ENCODE results near the gene TNIK.

TNIK gene

DNA sequence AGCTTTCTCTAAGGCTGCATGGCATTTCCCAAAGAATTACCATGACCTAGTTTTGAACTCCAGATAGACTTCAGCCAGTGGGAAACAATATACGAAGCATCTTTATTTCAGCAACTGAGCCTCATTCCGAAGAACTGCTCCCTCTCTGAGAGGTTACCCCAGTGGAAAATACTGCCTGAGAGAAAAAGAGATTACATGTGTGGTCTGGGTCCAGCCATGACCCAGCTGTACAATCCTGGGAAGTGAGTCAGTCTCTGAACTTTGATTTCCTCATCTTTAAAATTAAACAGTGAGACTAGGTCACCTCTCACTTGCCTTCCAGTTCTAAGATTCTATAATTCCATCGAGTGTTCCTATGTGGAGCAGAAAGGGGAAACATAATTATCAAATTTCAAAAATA lies 42.4 kb downstream of the TNIK start:
- Histone ChIP-seq H3K4me1 (ENCODE audit: low read length) (no peaks in the 10 kb centered on the region), H3K9ac (ENCODE audit: low read length) (no peak overlapping the region), H3K4me3 (ENCODE audit: low read length) (no peak overlapping the region), H2AFZ (ENCODE audit: low read depth, low read length) (no peak overlapping the region), H3K27ac (ENCODE audit: low read length) (no peak overlapping the region), H3K4me2 (ENCODE audit: low read length) (no peak overlapping the region), H3K27me3 (ENCODE audit: low read depth, low read length) (no peaks in the 10 kb centered on the region), H3K9me3 (ENCODE audit: insufficient read depth, low read length) (no peaks in the 10 kb centered on the region), H3K79me2 (ENCODE audit: low read length) (peaks cover 64% of the 10 kb centered on the region), H3K36me3 (replicated peaks; ENCODE audit: low read depth, low read length) (peaks cover 3% of the 10 kb centered on the region), H4K20me1 (ENCODE audit: insufficient read depth, low read length) (peaks cover 39% of the 10 kb centered on the region)
- TF ChIP-seq EZH2phosphoT487 (IDR thresholded peaks at IDR 0.05; ENCODE audit: low read depth), result no peak
- TF ChIP-seq, protein P1, sequence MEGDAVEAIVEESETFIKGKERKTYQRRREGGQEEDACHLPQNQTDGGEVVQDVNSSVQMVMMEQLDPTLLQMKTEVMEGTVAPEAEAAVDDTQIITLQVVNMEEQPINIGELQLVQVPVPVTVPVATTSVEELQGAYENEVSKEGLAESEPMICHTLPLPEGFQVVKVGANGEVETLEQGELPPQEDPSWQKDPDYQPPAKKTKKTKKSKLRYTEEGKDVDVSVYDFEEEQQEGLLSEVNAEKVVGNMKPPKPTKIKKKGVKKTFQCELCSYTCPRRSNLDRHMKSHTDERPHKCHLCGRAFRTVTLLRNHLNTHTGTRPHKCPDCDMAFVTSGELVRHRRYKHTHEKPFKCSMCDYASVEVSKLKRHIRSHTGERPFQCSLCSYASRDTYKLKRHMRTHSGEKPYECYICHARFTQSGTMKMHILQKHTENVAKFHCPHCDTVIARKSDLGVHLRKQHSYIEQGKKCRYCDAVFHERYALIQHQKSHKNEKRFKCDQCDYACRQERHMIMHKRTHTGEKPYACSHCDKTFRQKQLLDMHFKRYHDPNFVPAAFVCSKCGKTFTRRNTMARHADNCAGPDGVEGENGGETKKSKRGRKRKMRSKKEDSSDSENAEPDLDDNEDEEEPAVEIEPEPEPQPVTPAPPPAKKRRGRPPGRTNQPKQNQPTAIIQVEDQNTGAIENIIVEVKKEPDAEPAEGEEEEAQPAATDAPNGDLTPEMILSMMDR (IDR thresholded peaks at IDR 0.05; ENCODE audit: low read depth, low read length), result no peak

DNA sequence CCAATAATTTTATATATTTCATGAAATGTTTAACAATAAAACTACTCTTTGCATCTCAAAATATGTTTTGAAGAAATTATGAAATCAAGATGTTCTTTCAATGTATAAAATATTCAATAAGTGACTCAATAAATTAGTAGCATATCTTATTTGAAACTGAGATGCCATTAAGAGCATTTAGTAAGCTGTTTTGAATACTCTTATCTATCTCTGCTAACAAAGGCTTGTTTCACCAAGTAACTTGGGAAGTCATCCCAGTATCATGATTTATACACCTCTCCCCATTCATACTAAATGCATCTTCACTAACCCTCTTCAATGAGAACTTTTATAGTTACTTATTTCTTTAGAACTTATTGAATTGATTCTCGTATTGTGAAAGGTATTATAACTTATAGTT lies 43.1 kb downstream of the TNIK start:
- no peak overlapping the region for H3K4me3 ChIP-seq (ENCODE audit: low read length)
- H3K9me3 ChIP-seq (ENCODE audit: insufficient read depth, low read length), result no peaks in the 10 kb centered on the region
- peaks cover 60% of the 10 kb centered on the region for H3K79me2 ChIP-seq (ENCODE audit: low read length)
- H3K36me3 ChIP-seq (replicated peaks; ENCODE audit: low read depth, low read length), result peaks cover 3% of the 10 kb centered on the region
- no peaks in the 10 kb centered on the region for H3K4me1 ChIP-seq (ENCODE audit: low read length)
- no peaks in the 10 kb centered on the region for H3K27me3 ChIP-seq (ENCODE audit: low read depth, low read length)
- H2AFZ ChIP-seq (ENCODE audit: low read depth, low read length), result no peak overlapping the region
- H3K27ac ChIP-seq (ENCODE audit: low read length), result no peak overlapping the region
- TF ChIP-seq, protein P1 (IDR thresholded peaks at IDR 0.05; ENCODE audit: low read depth, low read length), result no peak
- no peak for TF ChIP-seq EZH2phosphoT487 (IDR thresholded peaks at IDR 0.05; ENCODE audit: low read depth)
- no peak overlapping the region for H3K4me2 ChIP-seq (ENCODE audit: low read length)
- H3K9ac ChIP-seq (ENCODE audit: low read length), result no peak overlapping the region
- peaks cover 46% of the 10 kb centered on the region for H4K20me1 ChIP-seq (ENCODE audit: insufficient read depth, low read length)

DNA sequence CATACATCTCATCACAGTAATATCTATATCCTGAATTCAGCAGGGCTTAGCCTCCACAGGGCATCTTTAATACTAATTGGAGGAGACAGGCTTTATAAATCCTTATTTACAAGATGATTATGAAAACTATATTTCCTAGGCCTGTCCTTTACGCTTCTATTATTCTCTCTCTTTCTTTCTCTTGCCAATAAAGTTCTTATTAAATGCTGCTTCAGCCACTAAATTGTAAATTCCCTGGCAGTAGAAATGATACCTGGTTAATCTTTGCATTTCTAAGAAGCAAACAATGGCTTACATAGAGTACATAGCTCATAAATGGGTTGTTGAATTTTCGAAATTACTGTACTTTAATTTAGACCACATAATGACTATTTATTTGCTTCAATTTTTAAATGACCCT lies 43.5 kb downstream of the TNIK start:
- Histone ChIP-seq H3K4me1 (ENCODE audit: low read length) (no peaks in the 10 kb centered on the region), H3K79me2 (ENCODE audit: low read length) (peaks cover 61% of the 10 kb centered on the region)

DNA sequence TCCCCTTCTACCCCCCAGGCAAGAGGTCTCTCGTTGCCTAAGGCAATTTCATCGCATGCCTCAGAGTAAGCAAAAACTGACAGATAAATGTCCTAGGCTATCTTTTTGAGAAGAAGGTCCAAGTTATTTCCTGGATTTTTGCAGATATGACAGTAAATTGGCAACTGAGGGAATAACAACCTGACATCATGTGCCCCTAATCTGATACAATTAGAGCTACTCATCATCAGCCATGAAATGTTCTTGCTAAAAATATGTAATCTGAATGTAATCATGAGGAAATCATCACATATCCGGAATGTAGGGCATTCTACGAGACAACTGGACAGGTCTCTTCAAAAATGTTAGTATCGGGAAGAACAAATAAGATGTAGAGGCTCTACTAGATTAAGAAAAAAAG lies 44.1 kb downstream of the TNIK start:
- Histone ChIP-seq H3K27me3 (ENCODE audit: low read depth, low read length) (no peaks in the 10 kb centered on the region), H3K9me3 (ENCODE audit: insufficient read depth, low read length) (no peaks in the 10 kb centered on the region), H3K4me3 (ENCODE audit: low read length) (no peak overlapping the region), H3K79me2 (ENCODE audit: low read length) (peaks cover 58% of the 10 kb centered on the region), H3K4me2 (ENCODE audit: low read length) (no peak overlapping the region), H2AFZ (ENCODE audit: low read depth, low read length) (no peak overlapping the region), H4K20me1 (ENCODE audit: insufficient read depth, low read length) (peaks cover 51% of the 10 kb centered on the region), H3K36me3 (replicated peaks; ENCODE audit: low read depth, low read length) (peaks cover 3% of the 10 kb centered on the region), H3K9ac (ENCODE audit: low read length) (no peak overlapping the region), H3K27ac (ENCODE audit: low read length) (no peak overlapping the region), H3K4me1 (ENCODE audit: low read length) (no peaks in the 10 kb centered on the region)
- TF ChIP-seq, protein P1 (IDR thresholded peaks at IDR 0.05; ENCODE audit: low read depth, low read length), result no peak
- no peak for TF ChIP-seq EZH2phosphoT487 (IDR thresholded peaks at IDR 0.05; ENCODE audit: low read depth)

More for the DNA sequence above, 43.5 kb downstream of the TNIK start:
- Histone ChIP-seq H3K9me3 (ENCODE audit: insufficient read depth, low read length) (no peaks in the 10 kb centered on the region), H3K4me2 (ENCODE audit: low read length) (no peak overlapping the region), H2AFZ (ENCODE audit: low read depth, low read length) (no peak overlapping the region), H3K4me3 (ENCODE audit: low read length) (no peak overlapping the region), H4K20me1 (ENCODE audit: insufficient read depth, low read length) (peaks cover 51% of the 10 kb centered on the region), H3K9ac (ENCODE audit: low read length) (no peak overlapping the region), H3K36me3 (replicated peaks; ENCODE audit: low read depth, low read length) (peaks cover 3% of the 10 kb centered on the region), H3K27me3 (ENCODE audit: low read depth, low read length) (no peaks in the 10 kb centered on the region), H3K27ac (ENCODE audit: low read length) (no peak overlapping the region)
- no peak for TF ChIP-seq EZH2phosphoT487 (IDR thresholded peaks at IDR 0.05; ENCODE audit: low read depth)
- TF ChIP-seq, protein P1 (IDR thresholded peaks at IDR 0.05; ENCODE audit: low read depth, low read length), result no peak
